Prostate gland (tissue), 2 donors: ENCODE results near the gene MORN1.

Experiments
- POLR2A ChIP-seq: fragments of 450-650 bp; IDR thresholded peaks from one replicate; pipeline ENCODE4 v1.6.1; 2016; ENCODE audit warnings: antibody characterized with exemption, mild to moderate bottlenecking
- POLR2AphosphoS5 ChIP-seq: sonication (generic); formaldehyde crosslinking; IDR thresholded peaks from one replicate; pipeline ENCODE4 v1.6.1; 2017; ENCODE audit warnings: antibody characterized with exemption
- TF ChIP-seq, protein P1 (sequence below), 4 experiments: fragments of 200-600 bp in 2 of 4; fragments of 450-650 bp in 2 of 4; sonication (generic) in 2 of 4; IDR thresholded peaks; 1 replicate in 3 of 4; 2 replicates in 1 of 4; pipeline ENCODE4 v1.5.1; 2016 to 2019; ENCODE audit warnings: antibody characterized with exemption in 4 of 4, mild to moderate bottlenecking in 2 of 4, moderate library complexity in 2 of 4

DNA sequence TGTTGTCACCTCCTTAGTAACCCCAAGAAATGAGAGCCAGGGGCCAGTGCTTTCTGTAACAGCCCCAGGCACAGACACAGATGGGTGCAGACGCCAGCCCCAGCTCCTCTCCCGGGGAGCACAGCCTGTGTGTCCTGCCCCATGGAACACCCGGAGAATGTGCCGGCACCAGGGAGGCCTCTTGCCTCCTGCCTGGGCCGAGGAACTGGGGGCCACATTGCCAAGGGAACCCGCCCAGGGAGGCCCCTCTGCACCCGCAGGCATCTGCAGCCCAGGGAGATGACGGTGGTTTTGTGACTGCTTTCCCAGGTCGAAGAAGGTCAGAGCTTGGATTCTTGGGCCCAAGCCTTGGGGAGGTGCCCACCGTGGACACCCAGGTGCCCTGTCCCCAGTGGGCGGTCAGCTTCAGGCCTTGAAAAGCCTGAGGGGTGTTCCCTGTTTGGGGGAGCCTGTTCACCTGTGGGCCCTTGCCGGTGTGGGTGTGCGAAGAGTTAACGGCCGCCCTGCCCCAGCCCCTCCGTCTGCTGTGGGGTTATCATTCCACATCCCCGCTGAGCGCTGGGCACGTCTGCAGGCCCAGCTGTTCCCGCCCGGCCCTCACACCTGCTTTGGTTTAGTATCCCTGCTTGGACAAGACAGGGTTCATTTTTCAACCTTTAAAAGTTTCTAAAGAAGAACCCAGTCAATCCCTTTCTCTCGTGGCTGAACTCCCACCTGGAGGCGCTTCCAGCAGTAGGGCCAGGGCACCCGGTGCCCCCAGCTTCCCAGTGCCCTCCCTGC is 62.5 kb downstream of the MORN1 start:
- TF ChIP-seq, protein P1, sequence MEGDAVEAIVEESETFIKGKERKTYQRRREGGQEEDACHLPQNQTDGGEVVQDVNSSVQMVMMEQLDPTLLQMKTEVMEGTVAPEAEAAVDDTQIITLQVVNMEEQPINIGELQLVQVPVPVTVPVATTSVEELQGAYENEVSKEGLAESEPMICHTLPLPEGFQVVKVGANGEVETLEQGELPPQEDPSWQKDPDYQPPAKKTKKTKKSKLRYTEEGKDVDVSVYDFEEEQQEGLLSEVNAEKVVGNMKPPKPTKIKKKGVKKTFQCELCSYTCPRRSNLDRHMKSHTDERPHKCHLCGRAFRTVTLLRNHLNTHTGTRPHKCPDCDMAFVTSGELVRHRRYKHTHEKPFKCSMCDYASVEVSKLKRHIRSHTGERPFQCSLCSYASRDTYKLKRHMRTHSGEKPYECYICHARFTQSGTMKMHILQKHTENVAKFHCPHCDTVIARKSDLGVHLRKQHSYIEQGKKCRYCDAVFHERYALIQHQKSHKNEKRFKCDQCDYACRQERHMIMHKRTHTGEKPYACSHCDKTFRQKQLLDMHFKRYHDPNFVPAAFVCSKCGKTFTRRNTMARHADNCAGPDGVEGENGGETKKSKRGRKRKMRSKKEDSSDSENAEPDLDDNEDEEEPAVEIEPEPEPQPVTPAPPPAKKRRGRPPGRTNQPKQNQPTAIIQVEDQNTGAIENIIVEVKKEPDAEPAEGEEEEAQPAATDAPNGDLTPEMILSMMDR (IDR thresholded peaks at IDR 0.05) = no peak
- TF ChIP-seq POLR2A = no peak
- no peak for TF ChIP-seq POLR2AphosphoS5
